Fibroblast of lung (primary cell): ENCODE results near the gene RALGPS2. TPM values are rescaled to one million over a fixed set of nuclear protein-coding genes. Genes with fewer than 3 reads are reported as not detected.

ENCODE experiments used
- DNase-seq, 2 donors: peaks; one replicate each; pipeline versions ENCODE4 v3.0.0 to v3.0.0-alpha.2; 2010; ENCODE audit warnings: low read depth in 2 of 2
- H2AFZ ChIP-seq: 2 replicates; pipeline ENCODE4 v1.5.1; 2012; ENCODE audit warnings: low read length, control low read depth, inconsistent platforms
- H3K27ac ChIP-seq: 2 replicates; pipeline ENCODE4 v1.5.1; 2011; ENCODE audit warnings: low read length, control low read depth; ENCODE audit not compliant: insufficient read depth
- H3K27me3 ChIP-seq: 2 replicates; pipeline ENCODE4 v1.5.1; 2011; ENCODE audit warnings: mild to moderate bottlenecking, low read length; ENCODE audit not compliant: control insufficient read depth, insufficient read depth
- H3K36me3 ChIP-seq: 2 replicates; pipeline ENCODE4 v1.5.1; 2011; ENCODE audit warnings: low read length; ENCODE audit not compliant: control insufficient read depth, insufficient read depth
- H3K4me1 ChIP-seq: 2 replicates; pipeline ENCODE4 v1.5.1; 2011; ENCODE audit warnings: low read length; ENCODE audit not compliant: control insufficient read depth, insufficient read depth; ENCODE audit errors: extremely low read depth
- H3K4me2 ChIP-seq: 2 replicates; pipeline ENCODE4 v1.5.1; 2011; ENCODE audit warnings: low read length, control low read depth; ENCODE audit not compliant: insufficient read depth; ENCODE audit errors: extremely low read depth
- H3K4me3 ChIP-seq, 4 experiments: fragments of 200-600 bp in 1 of 4; sonication (generic) in 1 of 4; replicated peaks in 1 of 4; 2 replicates each; pipeline ENCODE4 v1.5.1; 2011 to 2016; ENCODE audit warnings: low read length in 4 of 4, low read depth in 3 of 4, mild to moderate bottlenecking in 3 of 4, control low read depth in 2 of 4, inconsistent platforms in 1 of 4, mixed read lengths in 1 of 4; ENCODE audit not compliant: insufficient read depth in 1 of 4; ENCODE audit errors: control extremely low read depth in 1 of 4
- H3K79me2 ChIP-seq: 2 replicates; pipeline ENCODE4 v1.5.1; 2012; ENCODE audit warnings: mild to moderate bottlenecking, low read length, inconsistent platforms; ENCODE audit not compliant: control insufficient read depth, insufficient read depth
- H3K9ac ChIP-seq: 2 replicates; pipeline ENCODE4 v1.5.1; 2011; ENCODE audit warnings: mild to moderate bottlenecking, low read length, control low read depth; ENCODE audit not compliant: insufficient read depth
- H3K9me3 ChIP-seq: 2 replicates; pipeline ENCODE4 v1.5.1; 2012; ENCODE audit warnings: low read depth, low read length; ENCODE audit not compliant: control insufficient read depth, insufficient read depth
- H4K20me1 ChIP-seq: 2 replicates; pipeline ENCODE4 v1.5.1; 2011; ENCODE audit warnings: low read length; ENCODE audit not compliant: control insufficient read depth, insufficient read depth; ENCODE audit errors: extremely low read depth
- CTCF ChIP-seq, 2 donors: IDR thresholded peaks in 1 of 2; conservative IDR thresholded peaks in 1 of 2; 1 replicate in 1 of 2; 2 replicates in 1 of 2; pipeline ENCODE4 v1.5.1; 2011 to 2012; ENCODE audit warnings: low read length in 2 of 2, control low read depth in 1 of 2, inconsistent platforms in 1 of 2, low read depth in 1 of 2, mild to moderate bottlenecking in 1 of 2
- EZH2 ChIP-seq: IDR thresholded peaks from 2 replicates; pipeline ENCODE4 v1.5.1; 2012; ENCODE audit warnings: low read length, control low read depth, mild to moderate bottlenecking; ENCODE audit errors: missing control alignments
- polyA plus RNA-seq, 2 donors: library from polyadenylated mRNA; depleted of rRNA in 1 of 2; stranded (reverse) in 1 of 2; unstranded in 1 of 2; fragments of >200 nt; gene quantifications; 2 replicates each; pipeline ENCODE4 v1.2.1, GENCODE V29; 2011 to 2012; ENCODE audit warnings: missing spikeins in 1 of 2
- total RNA-seq: library from RNA; depleted of rRNA; stranded (reverse); fragments of >200 nt; gene quantifications from 2 replicates; pipeline ENCODE4 v1.2.1, GENCODE V29; 2014

RALGPS2 gene
- total and polyA plus RNA-seq, 2 donors (not counting 1 experiment from before 2014, with no cell fraction given) = 53.8 to 69.7 TPM

GRCh38 chr1:178928976-178929375 is 203.9 kb downstream of the RALGPS2 start:
- no peak overlapping the region for H3K4me3 ChIP-seq
- H3K9ac ChIP-seq = no peak overlapping the region
- H3K4me2 ChIP-seq = no peak overlapping the region
- TF ChIP-seq EZH2 (no peak), CTCF (conservative IDR thresholded peaks at IDR 0.05 in 1 of 2, IDR thresholded peaks at IDR 0.05 in 1 of 2; ENCODE audit: low read depth in 1 of 2, low read length in 2 of 2) (no peak)
- no peaks in the 10 kb centered on the region for H3K9me3 ChIP-seq
- H3K27ac ChIP-seq = no peak overlapping the region
- no peaks in the 10 kb centered on the region for H4K20me1 ChIP-seq
- no peaks in the 10 kb centered on the region for H3K27me3 ChIP-seq
- H3K79me2 ChIP-seq = no peaks in the 10 kb centered on the region
- no peaks in the 10 kb centered on the region for H3K36me3 ChIP-seq
- no peak overlapping the region for H2AFZ ChIP-seq
- H3K4me1 ChIP-seq = peaks cover 3% of the 10 kb centered on the region
- no peak for DNase-seq

GRCh38 chr1:178931858-178932551 is 207.0 kb downstream of the RALGPS2 start:
- Histone ChIP-seq H3K27ac (peak overlapping the region; percentile 0), H3K4me3 (no peak overlapping the region), H3K9me3 (no peaks in the 10 kb centered on the region), H3K36me3 (no peaks in the 10 kb centered on the region), H3K79me2 (no peaks in the 10 kb centered on the region), H3K9ac (no peak overlapping the region), H3K4me1 (peaks cover 3% of the 10 kb centered on the region), H3K27me3 (no peaks in the 10 kb centered on the region), H2AFZ (no peak overlapping the region), H3K4me2 (no peak overlapping the region), H4K20me1 (no peaks in the 10 kb centered on the region)
- peak; percentile 22 to 97 for DNase-seq
- TF ChIP-seq EZH2 (no peak), CTCF (conservative IDR thresholded peaks at IDR 0.05 in 1 of 2, IDR thresholded peaks at IDR 0.05 in 1 of 2; ENCODE audit: low read depth in 1 of 2, low read length in 2 of 2) (no peak)

- H4K20me1 ChIP-seq = no peaks in the 10 kb centered on the region
- H3K27me3 ChIP-seq = no peaks in the 10 kb centered on the region
- H3K9ac ChIP-seq = no peak overlapping the region
- H3K4me2 ChIP-seq = no peak overlapping the region
- H2AFZ ChIP-seq = no peak overlapping the region
- H3K4me3 ChIP-seq = no peak overlapping the region
- peak overlapping the region; percentile 23 for H3K27ac ChIP-seq
- H3K9me3 ChIP-seq = no peaks in the 10 kb centered on the region
- peaks cover 3% of the 10 kb centered on the region for H3K4me1 ChIP-seq
- H3K79me2 ChIP-seq = no peaks in the 10 kb centered on the region
- no peaks in the 10 kb centered on the region for H3K36me3 ChIP-seq
- TF ChIP-seq CTCF (conservative IDR thresholded peaks at IDR 0.05 in 1 of 2, IDR thresholded peaks at IDR 0.05 in 1 of 2; ENCODE audit: low read depth in 1 of 2, low read length in 2 of 2) = no peak
- no peak for TF ChIP-seq EZH2
- no peak for DNase-seq
These were observed 207.5 kb downstream of the RALGPS2 start for GRCh38 chr1:178932552-178932906.
